K562 (cell line): ENCODE data around the gene SSR4. TPM values are rescaled to one million over a fixed set of nuclear protein-coding genes. Genes with fewer than 3 reads are reported as not detected.
A peak's percentile ranks its signal among the peaks of the same experiment; 100 is the strongest.

Experiments
- ATAC-seq: fragments of 200-7000 bp; cut with Tn5 transposase; 3 replicates; pipeline ENCODE4 v1.9.1; 2020; ENCODE audit warnings: moderate library complexity
- BruUV-seq: library from RNA; stranded (reverse); fragments of 400-500 nt; replicated peaks from 2 replicates; lab custom pipeline; 2021; lab: Mats Ljungman, UMichigan
- CTCF ChIA-PET: fragments of 300-600 bp; formaldehyde crosslinking; extraction: SDS; loops from one replicate; lab custom pipeline; 2021; ENCODE audit warnings: low intra/inter-chr PET ratio; lab: Yijun Ruan, JAX
- POLR2A ChIA-PET: fragments of 300-600, 350-650 bp; sonication (Branson Sonifier 250); formaldehyde crosslinking; extraction: SDS; loops from one replicate; lab custom pipeline; 2021; ENCODE audit warnings: antibody characterized with exemption, inconsistent platforms; lab: Yijun Ruan, JAX
- DNase-seq, 4 experiments: peaks; one replicate each; pipeline versions ENCODE4 v3.0.0 to v3.0.0-alpha.2; 2011 to 2018; ENCODE audit warnings: low spot score in 3 of 4, mixed read lengths in 3 of 4; ENCODE audit errors: extremely low read depth in 1 of 4
- FAIRE-seq: peaks from 2 replicates; lab custom pipeline; 2011; peaks lifted over from hg19 to GRCh38; lab: Jason Lieb, UNC
- H2AFZ ChIP-seq: 2 replicates; pipeline ENCODE4 v1.6.0; 2011; ENCODE audit warnings: low read depth, low read length, control low read depth, inconsistent platforms
- H3K27ac ChIP-seq: fragments of 200-600 bp; 3 replicates; pipeline ENCODE4 v1.8.0; 2011; ENCODE audit warnings: low read depth, mild to moderate bottlenecking, control low read depth, inconsistent platforms, low read length, moderate library complexity, mixed read lengths; ENCODE audit errors: extremely low read depth
- H3K27me3 ChIP-seq, 2 experiments: fragments of 300-600 bp in 1 of 2; 2 replicates in 1 of 2; 3 replicates in 1 of 2; pipeline versions ENCODE4 v1.6.0 to v1.8.0; 2011; ENCODE audit warnings: inconsistent platforms in 2 of 2, low read length in 2 of 2, mild to moderate bottlenecking in 1 of 2, mixed read lengths in 1 of 2, moderate library complexity in 1 of 2; ENCODE audit not compliant: control insufficient read depth in 2 of 2, insufficient read depth in 2 of 2
- H3K36me3 ChIP-seq: fragments of 300-600 bp; 3 replicates; pipeline ENCODE4 v1.8.0; 2011; ENCODE audit warnings: mild to moderate bottlenecking, low read length, inconsistent platforms; ENCODE audit not compliant: control insufficient read depth, insufficient read depth
- H3K4me1 ChIP-seq, 2 experiments: fragments of 200-600 bp in 1 of 2; replicated peaks in 1 of 2; 2 replicates in 1 of 2; 3 replicates in 1 of 2; pipeline versions ENCODE4 v1.5.1 to v1.8.0; 2011; ENCODE audit warnings: inconsistent platforms in 2 of 2, low read length in 2 of 2, mild to moderate bottlenecking in 1 of 2, mixed read lengths in 1 of 2, moderate library complexity in 1 of 2; ENCODE audit not compliant: control insufficient read depth in 2 of 2, insufficient read depth in 2 of 2
- H3K4me2 ChIP-seq: 2 replicates; pipeline ENCODE4 v1.6.1; 2011; ENCODE audit warnings: low read length, control low read depth, inconsistent platforms, mixed read lengths; ENCODE audit not compliant: insufficient read depth
- H3K4me3 ChIP-seq: fragments of 200-600 bp; sonication (generic), shearing (Covaris generic); 2 replicates; pipeline ENCODE4 v1.5.1; 2016; ENCODE audit warnings: control low read depth, inconsistent platforms
- H3K79me2 ChIP-seq: fragments of 200-600 bp; 3 replicates; pipeline ENCODE4 v1.8.0; 2011; ENCODE audit warnings: low read length, inconsistent platforms; ENCODE audit not compliant: control insufficient read depth, insufficient read depth
- H3K9ac ChIP-seq, 2 experiments: 2 replicates each; pipeline versions ENCODE4 v1.6.0 to v1.6.1; 2011; ENCODE audit warnings: low read depth in 2 of 2, low read length in 2 of 2, control low read depth in 1 of 2, inconsistent platforms in 1 of 2, mild to moderate bottlenecking in 1 of 2, mixed read lengths in 1 of 2; ENCODE audit not compliant: insufficient read depth in 1 of 2
- H3K9me1 ChIP-seq: one replicate; pipeline ENCODE4 v1.6.0; 2011; ENCODE audit warnings: inconsistent platforms, mild to moderate bottlenecking, low read length, moderate library complexity; ENCODE audit not compliant: control insufficient read depth, insufficient read depth
- H3K9me3 ChIP-seq: replicated peaks from 2 replicates; pipeline ENCODE4 v1.5.1; 2011; ENCODE audit warnings: low read depth, low read length, inconsistent platforms; ENCODE audit not compliant: control insufficient read depth, insufficient read depth
- H4K20me1 ChIP-seq: replicated peaks from 2 replicates; pipeline ENCODE4 v1.6.1; 2011; ENCODE audit warnings: low read length, inconsistent platforms, mixed read lengths; ENCODE audit not compliant: control insufficient read depth, insufficient read depth
- BACH1 ChIP-seq: fragments of 200-800 bp; sonication (Bioruptor generic); IDR thresholded peaks from 2 replicates; pipeline ENCODE4 v1.6.1; 2016; ENCODE audit warnings: missing genetic modification characterization, missing compliant biosample characterization
- CREB1 ChIP-seq, 2 experiments: sonication (generic) in 1 of 2; formaldehyde crosslinking in 1 of 2; IDR thresholded peaks; 2 replicates each; pipeline versions ENCODE4 v1.6.1 to v1.8.0; 2012 to 2022; ENCODE audit warnings: inconsistent platforms in 1 of 2, mild to moderate bottlenecking in 1 of 2, missing genetic modification reagents in 1 of 2, moderate library complexity in 1 of 2
- CTBP1 ChIP-seq: fragments of 450-650 bp; IDR thresholded peaks from 2 replicates; pipeline ENCODE4 v1.6.1; 2016; ENCODE audit warnings: borderline replicate concordance
- CUX1 ChIP-seq: fragments of 200-800 bp; sonication (Bioruptor generic); IDR thresholded peaks from 2 replicates; pipeline ENCODE4 v1.6.1; 2016; ENCODE audit warnings: missing genetic modification characterization, missing compliant biosample characterization
- GMEB1 ChIP-seq: fragments of 250-450 bp; sonication (Bioruptor Pico); IDR thresholded peaks from 2 replicates; pipeline ENCODE4 v1.4.0; 2020; ENCODE audit warnings: mild to moderate bottlenecking
- PHB ChIP-seq: fragments of 250-450 bp; sonication (Bioruptor Pico); IDR thresholded peaks from 2 replicates; pipeline ENCODE4 v1.5.0; 2021
- RBM15 ChIP-seq: fragments of 200-400 bp; formaldehyde crosslinking; IDR thresholded peaks from 2 replicates; pipeline ENCODE4 v1.6.1; 2018; ENCODE audit warnings: mild to moderate bottlenecking, low read length, moderate library complexity; ENCODE audit not compliant: insufficient read depth
- THRA ChIP-seq: fragments of 450-650 bp; IDR thresholded peaks from 2 replicates; pipeline ENCODE4 v1.6.1; 2017; ENCODE audit warnings: mild to moderate bottlenecking, moderate library complexity
- XRCC4 ChIP-seq: IDR thresholded peaks from one replicate; pipeline ENCODE4 v1.6.1; 2011; ENCODE audit not compliant: insufficient read depth, insufficient read length; ENCODE audit errors: extremely low read depth
- ZNF165 ChIP-seq: fragments of 250-450 bp; sonication (Bioruptor Pico); IDR thresholded peaks from 2 replicates; pipeline ENCODE4 v1.4.0; 2020; ENCODE audit warnings: borderline replicate concordance
- ZNF3 ChIP-seq: fragments of 250-450 bp; sonication (Bioruptor Pico); IDR thresholded peaks from 2 replicates; pipeline ENCODE4 v1.5.0; 2021; ENCODE audit warnings: mild to moderate bottlenecking, moderate library complexity
- ZNF764 ChIP-seq: fragments of 250-450 bp; sonication (Bioruptor Pico); IDR thresholded peaks from 2 replicates; pipeline ENCODE4 v1.4.0; 2020; ENCODE audit warnings: low read depth, mild to moderate bottlenecking, moderate library complexity
- WGBS: fragments of 100-300 bp; shearing (Covaris generic); methylation state at CpG from one replicate; pipeline ENCODE4 v1.1.6; 2016; ENCODE audit warnings: low coverage, mixed read lengths; ENCODE audit not compliant: insufficient coverage; ENCODE audit errors: missing lambda C conversion rate; 5-methylcytosine and 5-hydroxymethylcytosine counted together
- in situ Hi-C: fragments of 300-500 bp; cut with MboI; formaldehyde crosslinking; loops from 4 replicates; pipeline ENCODE4 v1.15.0; 2018; ENCODE audit warnings: inconsistent platforms, mixed read lengths
- intact Hi-C: fragments of 100-400 bp; cut with micrococcal nuclease; formaldehyde crosslinking; loops from 2 replicates; pipeline ENCODE4 v1.14.2; 2022
- polyA plus RNA-seq, 8 experiments: library from polyadenylated mRNA; depleted of rRNA in 4 of 8; stranded (reverse) in 5 of 8; unstranded in 3 of 8; fragments of >200 nt; fragmentation: Nextera tagmentation in 2 of 8; fragmentation: Illumina TruSeq in 1 of 8; extraction: Ambion mirVana in 2 of 8; extraction: Trizol in 1 of 8; gene quantifications; 2 replicates each; pipeline versions ENCODE4 v1.2.1 to v1.2.3, GENCODE V29; 2011 to 2014; ENCODE audit warnings: inconsistent platforms in 1 of 8, missing spikeins in 1 of 8
- total RNA-seq, 7 experiments: library from RNA; depleted of rRNA in 6 of 7; stranded (reverse); fragments of >200 nt in 6 of 7; fragmentation: Illumina TruSeq in 2 of 7; extraction: Trizol in 2 of 7; gene quantifications; 2 replicates each; pipeline versions ENCODE4 v1.2.1 to v1.2.3, GENCODE V29; 2011 to 2021; ENCODE audit warnings: low replicate concordance in 1 of 7
- TF ChIP-seq, protein P1 (sequence below): fragments of 450-650 bp; IDR thresholded peaks from 2 replicates; pipeline ENCODE4 v1.6.1; 2016; ENCODE audit warnings: antibody characterized with exemption

Gene SSR4
- total and polyA plus RNA-seq, 9 of the 15 experiments (the other 6 are each of a cell fraction or from before 2014, with no cell fraction given) = 146 to 492 (median 272) TPM

GRCh38 chrX:153746359-153746758 is 48.1 kb upstream of the SSR4 start:
- DNase-seq (no peak), FAIRE-seq (no peak), ATAC-seq (no peak)
- Histone ChIP-seq H3K27me3 (no peaks in the 10 kb centered on the region), H3K9me1 (no peaks in the 10 kb centered on the region), H3K4me2 (no peak overlapping the region), H3K4me1 (peaks cover 0 to 35% of the 10 kb centered on the region in 2 experiments; a peak in 3 of 5 replicates), H3K4me3 (no peak overlapping the region), H3K9me3 (no peaks in the 10 kb centered on the region), H3K79me2 (no peaks in the 10 kb centered on the region), H2AFZ (no peak overlapping the region), H4K20me1 (no peaks in the 10 kb centered on the region), H3K9ac (no peak overlapping the region), H3K27ac (no peak overlapping the region), H3K36me3 (no peaks in the 10 kb centered on the region)
- 58% methylated on average over 2 of the region's 3 CpGs for WGBS
- intact Hi-C loops (no loop called here), in situ Hi-C loops (no loop called here)
- CTCF ChIA-PET = no interaction called here
- no TSS peak for BruUV-seq
- POLR2A ChIA-PET = no interaction called here
- TF ChIP-seq ZNF764 (CRISPR knock-in tag) (no peak), CREB1 (IDR thresholded peaks at IDR 0.05) (no peak), CREB1 (CRISPR knock-in tag; IDR thresholded peaks at IDR 0.05) (no peak), PHB (no peak), CUX1 (CRISPR knock-in tag) (peak; percentile 100), GMEB1 (CRISPR knock-in tag) (no peak), BACH1 (tag) (no peak), ZNF165 (CRISPR knock-in tag) (no peak), RBM15 (no peak), CTBP1 (no peak), ZNF3 (CRISPR knock-in tag) (no peak), THRA (no peak), XRCC4 (no peak)
- TF ChIP-seq, protein P1, sequence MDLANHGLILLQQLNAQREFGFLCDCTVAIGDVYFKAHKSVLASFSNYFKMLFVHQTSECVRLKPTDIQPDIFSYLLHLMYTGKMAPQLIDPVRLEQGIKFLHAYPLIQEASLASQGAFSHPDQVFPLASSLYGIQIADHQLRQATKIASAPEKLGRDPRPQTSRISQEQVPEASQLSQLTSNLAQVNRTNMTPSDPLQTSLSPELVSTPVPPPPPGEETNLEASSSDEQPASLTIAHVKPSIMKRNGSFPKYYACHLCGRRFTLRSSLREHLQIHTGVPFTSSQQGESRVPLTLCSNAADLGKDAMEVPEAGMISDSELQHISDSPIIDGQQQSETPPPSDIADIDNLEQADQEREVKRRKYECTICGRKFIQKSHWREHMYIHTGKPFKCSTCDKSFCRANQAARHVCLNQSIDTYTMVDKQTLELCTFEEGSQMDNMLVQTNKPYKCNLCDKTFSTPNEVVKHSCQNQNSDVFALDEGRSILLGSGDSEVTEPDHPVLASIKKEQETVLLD = 0 out of 2 replicates have a peak, but pooled peaks have one; percentile 56
